ENCODE results near the gene IL1RN. TPM values are rescaled to one million over a fixed set of nuclear protein-coding genes. Genes with fewer than 3 reads are reported as not detected.

The IL1RN gene
- total RNA-seq, 1 donor from 2014 or later, result not detected

DNA sequence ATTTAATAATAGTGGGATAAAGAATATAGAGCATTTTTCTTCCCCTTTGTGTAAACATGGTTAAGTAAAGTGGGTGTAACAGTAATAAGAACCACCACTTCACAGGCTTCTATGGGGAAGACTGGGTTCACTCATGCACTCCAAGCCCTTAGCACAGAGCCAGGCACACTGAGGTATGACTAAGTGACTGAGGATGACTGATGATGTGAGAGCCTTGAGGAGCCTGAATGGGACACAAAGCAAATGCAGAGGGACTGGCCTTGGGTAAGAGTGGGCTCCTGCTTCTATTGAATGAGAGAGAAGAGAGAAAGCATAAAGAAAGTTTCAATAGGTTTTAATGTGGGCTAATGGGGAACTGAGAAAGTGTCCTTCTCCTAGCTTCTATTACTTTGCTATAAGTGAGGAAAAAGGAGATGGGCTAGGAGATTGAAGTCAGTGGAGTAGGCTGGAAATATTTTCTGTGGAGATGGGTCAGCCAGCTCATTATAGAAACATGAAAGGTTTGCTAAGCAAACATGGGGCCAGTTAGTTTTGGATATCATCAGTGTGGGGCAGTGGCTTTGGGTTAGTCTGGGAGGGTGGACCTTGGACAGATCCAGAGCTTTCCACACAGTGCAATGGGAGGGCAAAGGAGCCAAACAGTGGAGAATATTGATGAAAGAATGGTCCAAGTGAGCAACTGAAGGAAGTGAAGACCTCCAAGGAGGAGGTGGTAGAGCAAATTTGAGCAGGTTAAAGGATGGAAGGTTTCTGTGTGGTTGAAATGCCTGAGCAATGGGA is 39.0 kb upstream of the IL1RN start:
- H3K4me1 Mint-ChIP-seq (ENCODE audit: low read depth, unreplicated experiment), result no peaks in the 10 kb centered on the region

DNA sequence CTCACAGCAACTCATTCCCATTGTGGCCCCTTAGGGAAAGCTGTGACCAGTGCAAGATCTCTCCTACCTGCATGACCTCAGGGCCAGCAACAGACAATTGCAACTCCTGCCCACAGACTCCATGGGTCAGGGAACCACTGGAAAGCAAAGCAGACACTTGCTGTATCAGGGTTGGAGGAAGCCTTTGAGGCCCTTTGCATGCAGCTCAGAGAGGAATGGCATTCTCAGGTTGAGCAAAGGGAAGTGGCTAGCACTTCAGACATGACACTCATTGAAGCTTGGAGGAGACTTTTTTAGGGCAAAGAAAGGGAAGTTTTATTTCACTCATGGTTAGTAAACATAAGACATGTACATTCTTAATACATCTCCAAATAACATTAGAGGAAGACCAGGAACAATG is 37.5 kb upstream of the IL1RN start:
- Mint-ChIP-seq H3K4me3 (ENCODE audit: unreplicated experiment) (no peak overlapping the region), H3K9me3 (ENCODE audit: unreplicated experiment) (no peaks in the 10 kb centered on the region), H3K27me3 (ENCODE audit: unreplicated experiment) (no peaks in the 10 kb centered on the region), H3K36me3 (ENCODE audit: unreplicated experiment) (no peaks in the 10 kb centered on the region), H3K4me1 (ENCODE audit: low read depth, unreplicated experiment) (no peaks in the 10 kb centered on the region), H3K27ac (ENCODE audit: unreplicated experiment) (no peak overlapping the region)
- TF ChIP-seq, protein P1, sequence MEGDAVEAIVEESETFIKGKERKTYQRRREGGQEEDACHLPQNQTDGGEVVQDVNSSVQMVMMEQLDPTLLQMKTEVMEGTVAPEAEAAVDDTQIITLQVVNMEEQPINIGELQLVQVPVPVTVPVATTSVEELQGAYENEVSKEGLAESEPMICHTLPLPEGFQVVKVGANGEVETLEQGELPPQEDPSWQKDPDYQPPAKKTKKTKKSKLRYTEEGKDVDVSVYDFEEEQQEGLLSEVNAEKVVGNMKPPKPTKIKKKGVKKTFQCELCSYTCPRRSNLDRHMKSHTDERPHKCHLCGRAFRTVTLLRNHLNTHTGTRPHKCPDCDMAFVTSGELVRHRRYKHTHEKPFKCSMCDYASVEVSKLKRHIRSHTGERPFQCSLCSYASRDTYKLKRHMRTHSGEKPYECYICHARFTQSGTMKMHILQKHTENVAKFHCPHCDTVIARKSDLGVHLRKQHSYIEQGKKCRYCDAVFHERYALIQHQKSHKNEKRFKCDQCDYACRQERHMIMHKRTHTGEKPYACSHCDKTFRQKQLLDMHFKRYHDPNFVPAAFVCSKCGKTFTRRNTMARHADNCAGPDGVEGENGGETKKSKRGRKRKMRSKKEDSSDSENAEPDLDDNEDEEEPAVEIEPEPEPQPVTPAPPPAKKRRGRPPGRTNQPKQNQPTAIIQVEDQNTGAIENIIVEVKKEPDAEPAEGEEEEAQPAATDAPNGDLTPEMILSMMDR (IDR thresholded peaks at IDR 0.05; ENCODE audit: partially characterized antibody, unreplicated experiment), result no peak
- DNase-seq, result no peak

More for the DNA sequence above, 39.0 kb upstream of the IL1RN start:
- Mint-ChIP-seq H3K27me3 (ENCODE audit: unreplicated experiment) (no peaks in the 10 kb centered on the region), H3K9me3 (ENCODE audit: unreplicated experiment) (no peaks in the 10 kb centered on the region), H3K36me3 (ENCODE audit: unreplicated experiment) (no peaks in the 10 kb centered on the region), H3K27ac (ENCODE audit: unreplicated experiment) (no peak overlapping the region), H3K4me3 (ENCODE audit: unreplicated experiment) (no peak overlapping the region)
- no peak for DNase-seq
- TF ChIP-seq, protein P1 (IDR thresholded peaks at IDR 0.05; ENCODE audit: partially characterized antibody, unreplicated experiment), result no peak

DNA sequence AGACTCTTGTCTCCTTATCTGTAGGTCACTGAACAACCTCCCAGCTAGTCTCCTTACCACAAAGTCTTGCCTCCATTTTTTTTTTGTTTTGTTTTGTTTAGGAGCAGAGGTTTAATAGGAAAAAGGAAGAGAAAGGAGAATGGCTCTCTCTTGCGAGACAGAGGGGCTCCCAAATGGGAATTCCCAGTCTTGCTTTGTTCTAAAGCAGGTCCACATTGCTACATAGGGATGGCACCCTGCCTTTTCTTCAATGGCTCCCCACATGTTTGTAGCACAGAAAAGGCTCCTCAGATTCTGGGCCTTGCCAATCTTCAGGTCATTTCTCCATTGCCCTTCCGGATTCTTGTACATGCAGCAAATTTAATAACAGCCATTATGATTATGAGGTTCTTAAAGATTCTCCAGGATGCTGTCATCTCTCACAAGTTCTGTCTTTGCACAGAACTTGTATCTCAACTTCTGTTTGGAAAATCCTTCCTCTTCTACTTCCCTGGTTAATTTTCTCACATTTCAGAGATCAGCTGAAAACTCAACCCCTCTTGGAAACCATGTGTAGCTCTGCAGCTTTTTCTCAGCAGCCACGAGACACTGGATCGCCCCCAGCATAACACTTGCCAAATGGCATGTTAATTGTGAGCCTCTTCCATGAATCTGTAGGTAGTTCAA is 36.0 kb upstream of the IL1RN start:
- TF ChIP-seq, protein P1 (IDR thresholded peaks at IDR 0.05; ENCODE audit: partially characterized antibody, unreplicated experiment), result no peak
- DNase-seq, result no peak
- peaks cover 1% of the 10 kb centered on the region for H3K9me3 Mint-ChIP-seq (ENCODE audit: unreplicated experiment)
- no peak overlapping the region for H3K4me3 Mint-ChIP-seq (ENCODE audit: unreplicated experiment)
- H3K4me1 Mint-ChIP-seq (ENCODE audit: low read depth, unreplicated experiment), result no peaks in the 10 kb centered on the region
- no peaks in the 10 kb centered on the region for H3K27me3 Mint-ChIP-seq (ENCODE audit: unreplicated experiment)
- no peak overlapping the region for H3K27ac Mint-ChIP-seq (ENCODE audit: unreplicated experiment)
- no peaks in the 10 kb centered on the region for H3K36me3 Mint-ChIP-seq (ENCODE audit: unreplicated experiment)

DNA sequence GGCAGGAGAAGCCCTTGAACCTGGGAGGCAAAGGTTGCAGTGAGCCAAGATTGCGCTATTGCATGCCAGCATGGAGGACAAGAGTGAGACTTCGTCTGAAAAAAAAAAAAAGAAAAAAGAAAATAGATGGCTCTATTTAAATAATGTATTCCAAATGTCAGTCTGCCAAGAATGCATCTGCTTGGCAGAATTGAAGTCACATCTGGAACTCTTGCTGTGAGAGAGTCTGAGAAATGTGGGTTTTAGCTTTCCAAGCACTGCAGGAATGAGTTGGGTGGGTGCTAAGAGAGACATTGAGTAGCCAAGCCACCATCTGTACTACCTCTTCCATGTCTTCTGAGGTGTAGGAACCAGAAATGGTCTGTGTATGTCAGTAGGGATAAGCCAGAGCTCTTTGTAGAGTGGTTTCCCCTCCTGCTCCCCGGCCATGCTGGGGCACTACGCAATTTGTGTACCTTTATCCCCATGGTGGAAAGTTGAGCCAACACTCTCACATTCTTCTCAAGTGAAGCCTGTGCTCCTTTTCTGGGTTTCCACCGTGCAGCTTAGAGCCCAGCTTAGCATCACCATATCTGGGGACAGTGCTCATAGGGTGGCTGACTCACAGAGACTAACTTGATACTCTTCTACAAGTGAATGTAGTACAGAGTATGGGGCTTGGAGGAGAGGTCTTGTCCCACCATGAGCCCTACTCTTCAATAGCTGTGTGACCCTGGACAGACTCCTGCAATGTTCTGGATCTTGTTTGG is 34.4 kb upstream of the IL1RN start:
- Mint-ChIP-seq H3K27ac (ENCODE audit: unreplicated experiment) (no peak overlapping the region), H3K9me3 (ENCODE audit: unreplicated experiment) (peaks cover 1% of the 10 kb centered on the region), H3K4me3 (ENCODE audit: unreplicated experiment) (no peak overlapping the region), H3K27me3 (ENCODE audit: unreplicated experiment) (no peaks in the 10 kb centered on the region), H3K36me3 (ENCODE audit: unreplicated experiment) (no peaks in the 10 kb centered on the region), H3K4me1 (ENCODE audit: low read depth, unreplicated experiment) (no peaks in the 10 kb centered on the region)
- DNase-seq, result no peak
- TF ChIP-seq, protein P1 (IDR thresholded peaks at IDR 0.05; ENCODE audit: partially characterized antibody, unreplicated experiment), result no peak

Measured in glutamatergic neuron (in vitro differentiated cells).